NCI-H2227 (cell line): ENCODE data around the gene MCEE.
"Not testable (repeated sequence)": the region's sequence is repeated elsewhere in the genome, so short reads cannot be mapped to it uniquely, and the experiment has no call there.

Experiments
- DNase-seq: peaks from one replicate; lab custom pipeline; 2025; ENCODE audit not compliant: unreplicated experiment; lab: John Stamatoyannopoulos, UW

The MCEE gene

DNA sequence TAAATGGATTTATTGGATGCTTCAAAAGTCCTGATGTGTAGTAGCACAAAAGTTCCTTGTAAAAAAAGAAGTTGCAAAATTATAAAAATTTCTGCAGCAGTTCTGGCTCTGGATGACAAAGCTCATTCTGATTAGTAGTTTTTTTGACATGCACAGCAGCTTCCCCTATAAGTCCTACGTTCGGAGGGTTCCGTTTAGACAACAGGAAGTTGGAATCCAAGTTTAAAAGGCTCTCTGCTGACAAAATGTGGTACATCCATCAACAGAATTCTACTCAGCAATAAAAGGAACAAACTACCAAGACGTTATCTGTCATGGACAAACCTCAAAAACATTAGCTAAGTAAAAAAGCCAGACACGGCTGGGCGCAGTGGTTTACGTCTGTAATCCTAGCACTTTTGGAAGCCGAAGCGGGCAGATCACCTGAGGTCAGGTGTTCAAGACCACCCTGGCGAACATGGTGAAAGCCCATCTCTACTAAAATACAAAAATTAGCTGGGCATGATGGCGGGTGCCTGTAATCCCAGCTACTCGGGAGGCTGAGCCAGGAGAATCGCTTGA is 46.2 kb downstream of the MCEE start:
- not testable (repeated sequence) for DNase-seq

DNA sequence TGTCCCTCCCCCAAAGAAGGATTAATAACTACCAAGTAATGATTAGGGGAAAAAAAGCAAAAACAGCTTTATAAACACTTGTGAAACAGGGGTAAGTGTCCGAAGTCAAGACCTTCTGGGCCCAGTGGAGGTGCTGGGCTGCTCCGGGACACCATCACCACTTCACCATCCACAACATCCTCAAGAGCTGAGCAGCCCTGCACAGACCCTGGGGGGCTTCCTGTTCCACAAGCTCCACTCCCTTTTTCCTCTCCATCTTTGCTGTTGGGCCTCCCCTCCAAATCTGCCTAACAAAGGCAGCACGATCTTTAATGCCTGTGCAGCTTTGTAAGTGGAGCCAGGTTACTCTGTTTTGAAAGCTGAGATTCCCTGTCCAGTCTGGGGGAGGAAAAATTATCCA is 46.7 kb downstream of the MCEE start:
- DNase-seq, result not testable (repeated sequence)

DNA sequence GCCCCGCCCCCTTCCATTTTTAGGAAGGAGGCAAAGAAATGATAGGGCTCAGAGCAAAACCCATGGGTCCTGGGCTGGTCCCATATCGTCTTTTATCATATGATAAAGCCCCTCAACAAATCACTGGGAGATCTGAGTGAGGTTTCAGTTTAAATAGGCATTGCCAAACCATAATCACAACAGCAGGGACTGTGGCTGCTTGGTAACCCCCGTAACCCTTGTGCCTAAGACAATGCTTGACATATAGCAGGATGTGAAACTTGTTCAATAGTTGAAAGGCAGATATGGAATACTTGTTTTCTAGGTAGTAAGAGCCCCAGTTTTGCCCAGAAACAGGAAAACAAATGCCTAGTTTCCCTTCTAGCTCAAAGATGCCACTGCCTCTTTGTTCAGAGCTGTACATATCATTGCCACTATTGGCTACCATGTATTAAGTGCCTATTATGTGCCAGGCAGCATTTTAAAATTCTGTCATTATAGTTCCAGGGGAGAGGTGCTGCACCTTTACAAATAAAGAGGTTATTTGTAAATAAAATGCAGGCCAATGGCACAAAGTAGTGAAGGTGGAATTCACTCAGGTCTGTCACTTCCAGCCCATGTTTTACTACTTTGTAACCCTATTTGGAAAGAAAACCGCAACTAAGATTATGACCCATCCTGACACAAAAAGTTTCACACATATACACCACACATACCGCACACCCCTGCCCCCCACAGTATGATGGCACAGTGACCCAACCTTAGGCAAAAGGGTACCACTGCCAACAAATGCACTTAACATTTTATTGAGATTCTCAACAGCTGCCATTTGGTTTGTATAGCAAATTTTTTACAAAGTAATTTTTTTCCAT is 47.4 kb downstream of the MCEE start:
- DNase-seq, result no peak

DNA sequence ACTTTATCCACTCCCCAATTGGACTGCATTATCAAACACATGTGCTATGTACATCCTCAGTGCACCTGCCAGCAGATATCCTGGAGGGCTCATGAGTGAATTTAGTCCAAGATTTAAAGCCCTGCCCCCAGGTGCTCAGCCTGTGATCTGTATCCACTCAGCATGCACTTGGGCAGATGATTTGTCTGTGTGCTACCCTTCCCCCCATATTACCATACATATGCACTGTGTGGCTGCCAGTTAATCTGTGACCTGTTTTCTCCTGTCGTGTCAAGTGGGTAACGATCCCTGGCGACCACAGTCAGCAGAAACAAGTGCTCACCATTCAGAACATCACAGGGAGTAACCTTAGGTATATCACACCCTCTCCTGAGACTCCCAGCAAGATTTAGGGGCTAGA is 51.4 kb downstream of the MCEE start:
- DNase-seq, result peak; percentile 33

GRCh38 chr2:71074893-71075395 is 55.1 kb downstream of the MCEE start:
- DNase-seq, result no peak

GRCh38 chr2:71073475-71073874 is 56.6 kb downstream of the MCEE start:
- DNase-seq, result no peak

GRCh38 chr2:71072492-71072891 is 57.5 kb downstream of the MCEE start:
- no peak for DNase-seq

DNA sequence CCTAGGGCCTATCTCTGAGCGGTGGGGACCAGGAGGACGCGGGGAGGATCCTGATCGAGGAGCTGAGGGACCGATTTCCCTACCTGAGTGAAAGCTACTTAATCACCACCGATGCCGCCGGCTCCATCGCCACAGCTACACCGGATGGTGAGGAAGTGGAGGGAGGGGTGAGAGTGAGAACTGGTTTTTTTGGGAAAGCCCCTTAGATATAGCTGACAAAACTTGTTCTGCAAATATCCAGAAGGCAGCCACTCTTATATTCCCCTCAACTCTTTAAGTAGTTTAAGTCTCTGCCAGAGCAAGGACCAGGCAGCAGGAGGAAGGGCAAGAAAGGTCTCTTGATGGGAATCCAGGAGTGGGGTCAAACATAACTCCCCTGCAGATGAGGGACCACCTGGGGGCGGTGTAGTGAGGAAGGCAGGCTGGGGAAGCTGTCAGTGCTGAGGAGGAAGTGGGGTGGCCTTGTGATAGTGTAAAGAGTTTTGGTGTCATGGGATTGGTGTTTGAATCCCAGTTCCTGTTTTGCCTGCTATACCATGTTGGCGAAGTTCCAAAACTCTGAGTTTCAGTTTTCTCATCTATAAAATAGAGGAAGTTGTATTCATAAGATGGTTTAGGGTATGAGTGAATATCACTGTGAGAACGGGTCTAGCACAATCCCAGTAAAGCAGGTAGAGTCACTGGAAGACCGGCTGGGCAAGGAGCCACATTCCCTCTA is 58.2 kb downstream of the MCEE start:
- DNase-seq, result no peak

- peak; percentile 54 for DNase-seq
These were observed 59.5 kb downstream of the MCEE start for GRCh38 chr2:71070294-71071093.

DNA sequence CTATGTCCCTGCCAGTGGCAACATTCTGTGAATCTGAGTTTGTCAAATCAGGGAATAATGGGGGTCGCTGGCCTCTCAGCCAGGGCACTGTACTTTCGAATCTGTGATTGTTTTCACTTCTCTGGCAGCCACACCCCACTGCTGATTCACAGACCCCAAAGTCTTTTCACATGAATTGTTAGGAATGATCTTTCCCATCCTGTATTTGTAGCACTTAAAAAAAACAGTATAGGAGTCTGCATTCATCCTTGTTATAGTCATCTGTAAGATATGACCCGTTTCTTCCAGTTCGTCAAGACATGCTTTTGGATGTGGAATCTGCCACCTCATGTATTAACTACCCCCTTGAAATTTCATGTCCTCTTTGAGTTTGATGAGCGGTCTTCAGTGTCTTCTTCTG is 60.7 kb downstream of the MCEE start:
- no peak for DNase-seq

- DNase-seq, result peak; percentile 97
These were observed 61.6 kb downstream of the MCEE start, which contains the start of gene NAGK for GRCh38 chr2:71068218-71069035. Gene NAGK (plus strand): TSS chr2:71068648. CDS start chr2:71068684, 36 bp downstream.

DNA sequence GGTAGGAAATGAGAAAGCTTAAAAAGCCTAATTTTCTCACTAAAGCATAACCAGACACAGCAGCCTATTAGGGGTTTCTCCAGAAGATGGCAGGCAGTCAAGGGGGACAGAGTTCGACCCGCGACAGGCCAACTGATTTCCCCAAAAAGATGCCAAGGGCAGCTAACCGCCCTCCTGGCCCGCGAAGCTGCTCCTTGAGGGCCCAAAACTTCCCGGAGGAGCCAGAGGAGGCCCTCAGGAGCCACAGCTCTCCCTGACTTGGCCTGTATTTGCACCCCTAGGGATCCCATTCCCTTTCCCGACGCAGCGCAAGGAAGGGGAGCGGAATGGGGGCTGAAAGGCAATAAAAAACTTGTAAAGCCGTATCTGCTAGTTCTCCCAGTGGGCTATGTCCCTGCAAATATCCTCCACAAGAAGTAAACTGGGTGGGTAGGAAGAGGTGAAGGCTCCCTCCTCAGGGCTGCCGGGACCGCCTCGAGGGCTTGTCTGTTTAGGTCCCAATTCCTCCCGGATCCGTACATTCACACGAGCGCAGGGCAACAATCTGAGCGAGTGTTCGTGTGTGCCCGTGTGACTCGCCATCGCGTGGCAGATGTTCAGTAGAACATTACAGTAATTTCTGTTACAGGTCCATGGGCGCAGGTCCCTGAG is 62.3 kb downstream of the MCEE start:
- DNase-seq, result peak; percentile 23

- no peak for DNase-seq
These were observed 63.2 kb downstream of the MCEE start for GRCh38 chr2:71066856-71067255.

GRCh38 chr2:71064754-71065621 is 65.0 kb downstream of the MCEE start:
- DNase-seq, result no peak

- DNase-seq, result no peak
These were observed 65.9 kb downstream of the MCEE start for GRCh38 chr2:71064110-71064611.

GRCh38 chr2:71063216-71063615 is 66.8 kb downstream of the MCEE start:
- no peak for DNase-seq

DNA sequence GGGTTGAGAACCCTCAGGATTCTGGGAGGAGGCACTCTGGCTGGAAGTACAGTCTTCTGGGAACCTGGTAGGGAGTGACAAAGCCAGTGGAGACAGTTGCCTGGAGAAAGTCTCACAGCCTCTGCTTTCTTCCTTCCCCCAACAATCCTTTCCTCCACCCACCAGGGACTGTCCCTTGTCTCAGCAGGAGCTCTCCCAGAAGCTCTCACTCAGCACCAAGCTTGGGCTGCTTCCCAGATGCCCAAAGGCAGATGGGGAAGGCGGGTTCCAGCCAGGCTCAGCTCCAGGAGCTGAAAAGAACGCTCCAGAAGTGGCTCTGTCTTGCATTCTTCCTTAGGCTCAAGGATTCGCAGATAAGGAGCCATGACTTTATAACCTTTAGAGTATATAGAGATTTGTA is 69.2 kb downstream of the MCEE start:
- no peak for DNase-seq

DNA sequence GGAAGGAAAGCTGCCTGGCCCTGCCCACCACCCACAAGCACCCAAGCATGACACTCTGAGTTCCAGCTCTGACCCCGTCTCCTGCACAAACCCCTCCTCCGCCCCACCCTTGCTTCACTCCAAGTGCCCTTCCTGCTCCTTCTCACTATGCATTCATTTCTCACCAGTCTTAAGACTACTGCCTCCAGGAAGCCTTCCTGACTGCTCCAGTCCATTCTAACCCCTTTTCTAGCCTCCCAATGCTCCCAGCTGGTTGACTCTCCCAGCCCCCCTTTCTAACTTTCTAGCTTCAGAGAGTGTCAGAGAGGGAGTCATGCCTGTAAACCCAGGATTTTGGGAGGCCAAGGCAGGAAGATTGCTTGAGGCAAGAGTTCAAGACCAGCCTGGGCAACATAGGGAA is 69.8 kb downstream of the MCEE start:
- DNase-seq, result no peak
